ES-I3 (cell line): ENCODE measurements around the gene KCP.
"Not testable (repeated sequence)": the region's sequence is repeated elsewhere in the genome, so short reads cannot be mapped to it uniquely, and the experiment has no call there.

Source experiments
- H3K36me3 ChIP-seq: 2 replicates; pipeline ENCODE4 v1.6.1; 2013; ENCODE audit warnings: mild to moderate bottlenecking, low read length, control low read depth, moderate library complexity; ENCODE audit not compliant: insufficient read depth
- H3K4me1 ChIP-seq: 2 replicates; pipeline ENCODE4 v1.6.1; 2013; ENCODE audit warnings: mild to moderate bottlenecking, control low read depth, low read length; ENCODE audit not compliant: insufficient read depth
- H3K9ac ChIP-seq: 2 replicates; pipeline ENCODE4 v1.6.1; 2013; ENCODE audit warnings: low read depth, mild to moderate bottlenecking, low read length, moderate library complexity
- H3K9me3 ChIP-seq: 2 replicates; pipeline ENCODE4 v1.6.1; 2013; ENCODE audit warnings: mild to moderate bottlenecking, low read length, moderate library complexity; ENCODE audit not compliant: control insufficient read depth, insufficient read depth

KCP gene

GRCh38 chr7:128919881-128920799, 9.6 kb upstream of the KCP start:
- Histone ChIP-seq H3K9me3 (no peaks in the 10 kb centered on the region), H3K36me3 (no peaks in the 10 kb centered on the region), H3K9ac (no peak overlapping the region), H3K4me1 (peaks cover 4% of the 10 kb centered on the region; the same call in 1 of the 2 replicates)

- Histone ChIP-seq H3K9me3 (no peaks in the 10 kb centered on the region), H3K36me3 (no peaks in the 10 kb centered on the region), H3K4me1 (peaks cover 8% of the 10 kb centered on the region), H3K9ac (no peak overlapping the region)
These were observed 8.7 kb upstream of the KCP start for GRCh38 chr7:128919241-128919640.

- H3K36me3 ChIP-seq, result no peaks in the 10 kb centered on the region
- no peak overlapping the region for H3K9ac ChIP-seq
- H3K9me3 ChIP-seq, result no peaks in the 10 kb centered on the region
- peaks cover 8% of the 10 kb centered on the region for H3K4me1 ChIP-seq
These were observed 7.6 kb upstream of the KCP start for GRCh38 chr7:128918016-128918665.

- H3K4me1 ChIP-seq, result peaks cover 9% of the 10 kb centered on the region
- H3K9me3 ChIP-seq, result no peaks in the 10 kb centered on the region
- H3K36me3 ChIP-seq, result no peaks in the 10 kb centered on the region
- no peak overlapping the region for H3K9ac ChIP-seq
These were observed 6.6 kb upstream of the KCP start for GRCh38 chr7:128917122-128917521.

- Histone ChIP-seq H3K9ac (no peak overlapping the region), H3K4me1 (peaks cover 15% of the 10 kb centered on the region), H3K36me3 (no peaks in the 10 kb centered on the region), H3K9me3 (no peaks in the 10 kb centered on the region)
These were observed 6.1 kb upstream of the KCP start for GRCh38 chr7:128916643-128916915.

- H3K9ac ChIP-seq, result no peak overlapping the region; the same call in 1 of the 2 replicates
- H3K4me1 ChIP-seq, result peaks cover 20% of the 10 kb centered on the region
- H3K9me3 ChIP-seq, result no peaks in the 10 kb centered on the region
- no peaks in the 10 kb centered on the region for H3K36me3 ChIP-seq
These were observed 5.5 kb upstream of the KCP start for GRCh38 chr7:128915841-128916642.

GRCh38 chr7:128915271-128915819, 4.8 kb upstream of the KCP start:
- Histone ChIP-seq H3K4me1 (peaks cover 20% of the 10 kb centered on the region), H3K36me3 (no peaks in the 10 kb centered on the region), H3K9ac (no peak overlapping the region; the same call in 1 of the 2 replicates), H3K9me3 (no peaks in the 10 kb centered on the region)

GRCh38 chr7:128914566-128915151, 4.2 kb upstream of the KCP start:
- Histone ChIP-seq H3K9ac (no peak overlapping the region), H3K36me3 (no peaks in the 10 kb centered on the region), H3K9me3 (no peaks in the 10 kb centered on the region), H3K4me1 (peaks cover 20% of the 10 kb centered on the region)

- Histone ChIP-seq H3K4me1 (peaks cover 25% of the 10 kb centered on the region), H3K9ac (no peak overlapping the region), H3K36me3 (no peaks in the 10 kb centered on the region), H3K9me3 (no peaks in the 10 kb centered on the region)
These were observed 3.5 kb upstream of the KCP start for GRCh38 chr7:128913870-128914565.

GRCh38 chr7:128912709-128913495, 2.4 kb upstream of the KCP start:
- H3K9me3 ChIP-seq, H3K36me3 ChIP-seq, H3K9ac ChIP-seq: not testable (repeated sequence)
- H3K4me1 ChIP-seq, result peaks cover 26% of the 10 kb centered on the region

- Histone ChIP-seq H3K9me3 (no peaks in the 10 kb centered on the region), H3K4me1 (peaks cover 26% of the 10 kb centered on the region), H3K36me3 (no peaks in the 10 kb centered on the region), H3K9ac (no peak overlapping the region)
These were observed 1.8 kb upstream of the KCP start for GRCh38 chr7:128912281-128912680.

- H3K36me3 ChIP-seq, result no peaks in the 10 kb centered on the region
- H3K9me3 ChIP-seq, result no peaks in the 10 kb centered on the region
- no peak overlapping the region for H3K9ac ChIP-seq
- H3K4me1 ChIP-seq, result peaks cover 26% of the 10 kb centered on the region
These were observed 1.0 kb upstream of the KCP start for GRCh38 chr7:128911423-128912031.
